ENCODE measurements around the gene MSL1. TPM values are rescaled to one million over a fixed set of nuclear protein-coding genes. Genes with fewer than 3 reads are reported as not detected.

MSL1 gene
- total and polyA plus RNA-seq, 2 of the 4 experiments (the other 2 are of a cell fraction), result 28.3 to 48.4 TPM

GRCh38 chr17:40175928-40176753, 54.4 kb downstream of the MSL1 start:
- Histone ChIP-seq H2BK120ac (ENCODE audit: low read depth, low read length) (no peak overlapping the region), H3K4me2 (ENCODE audit: low read depth, low read length) (no peak overlapping the region), H3K23ac (ENCODE audit: low read depth, low read length) (no peak overlapping the region), H4K91ac (ENCODE audit: insufficient read depth, low read depth, low read length) (no peak overlapping the region), H3K18ac (ENCODE audit: low read depth, low read length) (no peak overlapping the region), H3K27me3 (ENCODE audit: control insufficient read depth, insufficient read depth, low read length) (no peaks in the 10 kb centered on the region), H3K4ac (ENCODE audit: low read depth, low read length) (no peak overlapping the region), H3K56ac (ENCODE audit: extremely low read depth, insufficient read depth, low read length) (no peak overlapping the region), H2BK15ac (ENCODE audit: low read depth, low read length) (no peak overlapping the region), H2BK20ac (ENCODE audit: low read depth, low read length) (0 out of 2 replicates have a peak overlapping the region, but pooled peaks have one; percentile 14), H3K27ac (ENCODE audit: insufficient read depth, low read length) (no peak overlapping the region), H2AFZ (replicated peaks; ENCODE audit: low read length, poor library complexity) (no peak overlapping the region), H2AK9ac (replicated peaks; ENCODE audit: low read depth, low read length, poor library complexity) (peak overlapping the region; percentile 1), H4K8ac (ENCODE audit: low read depth in 2 of 2, low read length in 2 of 2) (no peak overlapping the region), H3K79me1 (ENCODE audit: low read depth in 1 of 2, low read length in 2 of 2) (peaks cover 8 to 25% of the 10 kb centered on the region in 2 experiments), H3K4me1 (ENCODE audit: control insufficient read depth, insufficient read depth, low read length) (peaks cover 19% of the 10 kb centered on the region), H2BK5ac (ENCODE audit: low read depth, low read length, poor library complexity, severe bottlenecking) (no peak overlapping the region), H3K36me3 (ENCODE audit: control insufficient read depth, insufficient read depth, low read length) (peaks cover 35% of the 10 kb centered on the region), H3K9me1 (ENCODE audit: insufficient read depth, low read length) (peaks cover 8% of the 10 kb centered on the region; the same call in 1 of the 2 replicates), H4K5ac (ENCODE audit: low read depth, low read length) (no peak overlapping the region), H4K20me1 (ENCODE audit: insufficient read depth, low read length) (peaks cover 14% of the 10 kb centered on the region), H3K9me3 (ENCODE audit: control insufficient read depth, insufficient read depth, low read length) (no peaks in the 10 kb centered on the region), H3K14ac (replicated peaks; ENCODE audit: low read depth, low read length) (no peak overlapping the region), H3K9ac (ENCODE audit: low read depth, low read length) (no peak overlapping the region), H2AK5ac (ENCODE audit: low read depth, low read length) (no peak overlapping the region), H3K4me3 (ENCODE audit: insufficient read depth, low read depth, low read length) (no peak overlapping the region)
- intact Hi-C loops (cut with micrococcal nuclease) (no loop called here), in situ Hi-C loops (cut with MboI; ENCODE audit: low sequenced_read_pairs) (no loop called here), dilution Hi-C loops (cut with HindIII; ENCODE audit: low sequenced_read_pairs, unreplicated experiment) (no loop called here)
- TF ChIP-seq MXI1 (IDR thresholded peaks at IDR 0.05; ENCODE audit: borderline replicate concordance, low read depth, low read length), result no peak
- CTCF ChIA-PET, result interaction anchor here (1.1 kb wide), 1 partner anchor 63 kb away, joined by 3 read pairs; no protein-coding TSS in a partner anchor
- ATAC-seq (ENCODE audit: low read depth), result no peak
- POLR2A ChIA-PET (ENCODE audit: unreplicated experiment), result no interaction called here
- 100% methylated on average over 1 to 3 of the region's 7 CpGs for WGBS, 2 experiments (ENCODE audit: extremely low coverage in 2 of 2, insufficient read length in 1 of 2)
- BruUV-seq (replicated peaks), result no TSS peak
- DNase-seq, result no peak
